BE2C (cell line): ENCODE data around the gene ASCC3.

Experiments used
- DNase-seq: peaks from one replicate; pipeline ENCODE4 v3.0.0-alpha.2; 2020
- H3K27me3 ChIP-seq: fragments of 250-450 bp; sonication (Bioruptor Pico); 2 replicates; pipeline ENCODE4 v1.5.1; 2020; ENCODE audit warnings: mild to moderate bottlenecking
- H3K36me3 ChIP-seq: fragments of 250-450 bp; sonication (Bioruptor Pico); 2 replicates; pipeline ENCODE4 v1.5.1; 2020; ENCODE audit warnings: mild to moderate bottlenecking
- H3K4me1 ChIP-seq: fragments of 250-450 bp; sonication (Bioruptor Pico); 2 replicates; pipeline ENCODE4 v1.5.1; 2020
- H3K4me3 ChIP-seq: 2 replicates; pipeline ENCODE4 v1.5.1; 2011; ENCODE audit warnings: low read depth, low read length
- H3K9me3 ChIP-seq: fragments of 250-450 bp; sonication (Bioruptor Pico); 2 replicates; pipeline ENCODE4 v1.5.1; 2020
- CTCF ChIP-seq: IDR thresholded peaks from 2 replicates; pipeline ENCODE4 v1.5.1; 2012; ENCODE audit warnings: mild to moderate bottlenecking, low read depth, low read length

ASCC3 gene

GRCh38 chr6:100724696-100725095 lies 156.4 kb downstream of the ASCC3 start:
- H3K9me3 ChIP-seq: no peaks in the 10 kb centered on the region
- H3K4me1 ChIP-seq: no peaks in the 10 kb centered on the region
- no peaks in the 10 kb centered on the region; the same call in 1 of the 2 replicates for H3K36me3 ChIP-seq
- DNase-seq: no peak
- H3K27me3 ChIP-seq: no peaks in the 10 kb centered on the region
- H3K4me3 ChIP-seq: no peak overlapping the region
- TF ChIP-seq CTCF: no peak

GRCh38 chr6:100724222-100724621 lies 156.9 kb downstream of the ASCC3 start:
- no peak overlapping the region for H3K4me3 ChIP-seq
- TF ChIP-seq CTCF: no peak
- H3K27me3 ChIP-seq: no peaks in the 10 kb centered on the region
- DNase-seq: no peak
- H3K36me3 ChIP-seq: no peaks in the 10 kb centered on the region; the same call in 1 of the 2 replicates
- H3K4me1 ChIP-seq: no peaks in the 10 kb centered on the region
- no peaks in the 10 kb centered on the region for H3K9me3 ChIP-seq

- no peaks in the 10 kb centered on the region; the same call in 1 of the 2 replicates for H3K36me3 ChIP-seq
- H3K9me3 ChIP-seq: no peaks in the 10 kb centered on the region
- no peak for DNase-seq
- no peak overlapping the region for H3K4me3 ChIP-seq
- H3K27me3 ChIP-seq: no peaks in the 10 kb centered on the region
- no peaks in the 10 kb centered on the region for H3K4me1 ChIP-seq
- TF ChIP-seq CTCF: no peak
These were observed 159.9 kb downstream of the ASCC3 start for GRCh38 chr6:100721256-100721655.

GRCh38 chr6:100719883-100720682 lies 161.0 kb downstream of the ASCC3 start:
- no peaks in the 10 kb centered on the region for H3K4me1 ChIP-seq
- no peaks in the 10 kb centered on the region for H3K9me3 ChIP-seq
- H3K27me3 ChIP-seq: no peaks in the 10 kb centered on the region
- peak overlapping the region; percentile 36 for H3K4me3 ChIP-seq
- DNase-seq: no peak
- peak; percentile 52 for TF ChIP-seq CTCF
- H3K36me3 ChIP-seq: no peaks in the 10 kb centered on the region; the same call in 1 of the 2 replicates

GRCh38 chr6:100712997-100713396 lies 168.1 kb downstream of the ASCC3 start:
- TF ChIP-seq CTCF: no peak
- H3K4me1 ChIP-seq: no peaks in the 10 kb centered on the region
- H3K27me3 ChIP-seq: no peaks in the 10 kb centered on the region
- no peak overlapping the region for H3K4me3 ChIP-seq
- H3K36me3 ChIP-seq: no peaks in the 10 kb centered on the region
- DNase-seq: no peak
- H3K9me3 ChIP-seq: no peaks in the 10 kb centered on the region

GRCh38 chr6:100706491-100706890 lies 174.6 kb downstream of the ASCC3 start:
- no peaks in the 10 kb centered on the region for H3K9me3 ChIP-seq
- TF ChIP-seq CTCF: no peak
- H3K27me3 ChIP-seq: no peaks in the 10 kb centered on the region
- no peaks in the 10 kb centered on the region for H3K36me3 ChIP-seq
- H3K4me3 ChIP-seq: no peak overlapping the region
- H3K4me1 ChIP-seq: no peaks in the 10 kb centered on the region
- DNase-seq: no peak
